Measurements from ENCODE around the gene MAN1B1. TPM values are rescaled to one million over a fixed set of nuclear protein-coding genes. Genes with fewer than 3 reads are reported as not detected.
A peak's percentile ranks its signal among the peaks of the same experiment; 100 is the strongest.

Gene MAN1B1
- total RNA-seq, 1 donor from 2014 or later: 24.6 TPM

DNA sequence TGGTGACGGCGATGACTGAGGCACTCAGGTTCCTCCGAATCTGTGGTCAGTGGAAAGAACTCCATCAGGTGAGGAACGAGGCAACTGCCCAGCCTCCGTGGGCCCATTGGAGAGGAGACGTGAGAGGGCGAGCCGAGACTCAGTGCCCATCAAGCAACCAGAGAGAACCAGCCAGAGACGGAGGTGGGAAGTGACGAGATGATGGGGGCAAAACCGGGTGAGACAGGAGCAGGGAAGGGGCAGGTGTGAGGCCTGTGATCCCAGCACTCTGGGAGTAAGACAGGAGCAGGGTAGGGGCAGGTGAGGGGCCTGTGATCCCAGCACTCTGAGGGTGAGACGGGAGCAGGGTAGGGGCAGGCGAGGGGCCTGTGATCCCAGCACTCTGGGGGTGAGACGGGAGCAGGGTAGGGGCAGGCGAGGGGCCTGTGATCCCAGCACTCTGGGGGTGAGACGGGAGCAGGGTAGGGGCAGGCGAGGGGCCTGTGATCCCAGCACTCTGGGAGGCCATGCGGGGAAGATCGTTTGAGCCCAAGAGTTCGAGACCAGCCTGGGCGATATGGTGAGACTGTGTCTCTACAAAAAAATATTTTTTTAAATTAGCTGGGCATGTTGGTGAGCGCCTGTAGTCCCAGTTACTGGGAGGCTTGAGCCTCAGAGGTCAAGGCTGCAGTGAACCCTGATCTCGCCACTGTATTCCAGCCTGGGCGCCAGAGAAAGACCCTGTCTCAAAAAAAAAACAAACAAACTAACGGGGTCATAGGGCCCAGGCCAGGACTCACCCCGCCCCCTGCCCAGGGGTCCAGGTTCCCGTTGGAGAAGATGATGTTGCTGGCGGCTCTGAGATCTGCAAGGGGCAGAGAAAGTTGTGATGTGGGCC is 24.4 kb downstream of the MAN1B1 start:
- H3K4me3 ChIP-seq: no peak overlapping the region
- Mint-ChIP-seq H3K4me1 (no peaks in the 10 kb centered on the region), H3K27ac (no peak overlapping the region), H3K4me3 (no peak overlapping the region), H3K9me3 (no peaks in the 10 kb centered on the region), H3K36me3 (no peaks in the 10 kb centered on the region), H3K27me3 (ENCODE audit: insufficient read depth, low read depth) (peaks cover 8% of the 10 kb centered on the region)
- H3K27ac ChIP-seq: no peak overlapping the region
- no peaks in the 10 kb centered on the region for H3K79me2 ChIP-seq (ENCODE audit: low read depth)
- peaks cover 8% of the 10 kb centered on the region for H3K4me1 ChIP-seq
- no peak overlapping the region for H3K4me2 ChIP-seq
- no peaks in the 10 kb centered on the region for H4K20me1 ChIP-seq (ENCODE audit: low read depth)
- H3K27me3 ChIP-seq: peaks cover 39% of the 10 kb centered on the region
- no peaks in the 10 kb centered on the region for H3F3A ChIP-seq (ENCODE audit: low read depth)
- H3K9ac ChIP-seq: no peak overlapping the region
- H3K9me3 ChIP-seq (ENCODE audit: low read depth): no peaks in the 10 kb centered on the region
- TF ChIP-seq EZH2phosphoT487 (IDR thresholded peaks at IDR 0.05) (no peak), EZH2 (IDR thresholded peaks at IDR 0.05) (no peak)
- TF ChIP-seq, protein P1, sequence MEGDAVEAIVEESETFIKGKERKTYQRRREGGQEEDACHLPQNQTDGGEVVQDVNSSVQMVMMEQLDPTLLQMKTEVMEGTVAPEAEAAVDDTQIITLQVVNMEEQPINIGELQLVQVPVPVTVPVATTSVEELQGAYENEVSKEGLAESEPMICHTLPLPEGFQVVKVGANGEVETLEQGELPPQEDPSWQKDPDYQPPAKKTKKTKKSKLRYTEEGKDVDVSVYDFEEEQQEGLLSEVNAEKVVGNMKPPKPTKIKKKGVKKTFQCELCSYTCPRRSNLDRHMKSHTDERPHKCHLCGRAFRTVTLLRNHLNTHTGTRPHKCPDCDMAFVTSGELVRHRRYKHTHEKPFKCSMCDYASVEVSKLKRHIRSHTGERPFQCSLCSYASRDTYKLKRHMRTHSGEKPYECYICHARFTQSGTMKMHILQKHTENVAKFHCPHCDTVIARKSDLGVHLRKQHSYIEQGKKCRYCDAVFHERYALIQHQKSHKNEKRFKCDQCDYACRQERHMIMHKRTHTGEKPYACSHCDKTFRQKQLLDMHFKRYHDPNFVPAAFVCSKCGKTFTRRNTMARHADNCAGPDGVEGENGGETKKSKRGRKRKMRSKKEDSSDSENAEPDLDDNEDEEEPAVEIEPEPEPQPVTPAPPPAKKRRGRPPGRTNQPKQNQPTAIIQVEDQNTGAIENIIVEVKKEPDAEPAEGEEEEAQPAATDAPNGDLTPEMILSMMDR (IDR thresholded peaks at IDR 0.05): no peak
- no peak for DNase-seq (ENCODE audit: low spot score)
- H2AFZ ChIP-seq (replicated peaks): no peak overlapping the region
- no peaks in the 10 kb centered on the region for H3K36me3 ChIP-seq

DNA sequence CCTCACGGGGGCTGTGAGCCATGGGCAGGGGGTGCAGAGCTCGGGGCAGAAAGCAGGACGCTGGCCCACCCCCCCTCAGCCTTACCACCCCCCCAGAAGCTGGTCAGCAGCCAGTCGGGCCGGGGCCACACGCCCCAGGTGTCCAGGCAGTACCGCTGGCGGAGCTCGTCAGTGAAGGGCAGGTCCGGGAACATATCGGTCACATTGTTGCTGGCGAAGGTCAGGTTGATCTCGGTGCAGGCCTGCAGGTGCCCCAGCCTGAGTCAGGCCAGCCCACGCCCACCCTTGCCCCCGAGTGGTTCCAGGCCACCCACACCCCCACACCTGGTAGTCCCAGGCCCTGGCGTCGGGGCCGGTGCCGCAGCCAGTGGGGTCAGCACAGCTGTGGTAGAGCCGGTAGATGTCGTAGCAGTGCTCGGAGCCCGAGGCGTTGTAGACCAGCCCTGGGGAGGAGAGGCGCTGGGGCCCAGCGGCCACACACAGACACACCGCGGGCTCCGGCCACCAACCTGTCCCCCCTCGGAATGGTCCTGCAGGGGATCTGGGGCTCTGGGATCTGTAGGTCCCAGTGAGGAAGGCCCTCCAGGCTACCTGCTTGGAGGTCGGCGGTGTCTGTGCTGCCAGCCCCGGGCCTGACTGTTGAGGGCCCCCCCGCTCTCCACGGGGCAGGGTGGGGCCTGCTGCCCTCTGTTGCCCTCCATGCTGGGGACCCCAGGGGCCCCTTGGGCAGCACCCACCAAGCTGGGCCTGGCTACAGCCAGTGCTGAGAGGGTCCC is 25.2 kb downstream of the MAN1B1 start:
- no peak overlapping the region for H2AFZ ChIP-seq (replicated peaks)
- no peaks in the 10 kb centered on the region for H4K20me1 ChIP-seq (ENCODE audit: low read depth)
- no peak overlapping the region for H3K4me3 Mint-ChIP-seq
- H3K4me1 ChIP-seq: peaks cover 8% of the 10 kb centered on the region
- no peak overlapping the region for H3K27ac Mint-ChIP-seq
- TF ChIP-seq, protein P1 (IDR thresholded peaks at IDR 0.05): no peak
- no peak for TF ChIP-seq EZH2phosphoT487 (IDR thresholded peaks at IDR 0.05)
- no peak overlapping the region for H3K27ac ChIP-seq
- no peaks in the 10 kb centered on the region for H3K4me1 Mint-ChIP-seq
- no peaks in the 10 kb centered on the region for H3K9me3 ChIP-seq (ENCODE audit: low read depth)
- H3K9ac ChIP-seq: no peak overlapping the region
- no peaks in the 10 kb centered on the region for H3K36me3 Mint-ChIP-seq
- no peak for DNase-seq (ENCODE audit: low spot score)
- peaks cover 48% of the 10 kb centered on the region for H3K27me3 ChIP-seq
- H3F3A ChIP-seq (ENCODE audit: low read depth): no peaks in the 10 kb centered on the region
- no peaks in the 10 kb centered on the region for H3K79me2 ChIP-seq (ENCODE audit: low read depth)
- H3K4me2 ChIP-seq: no peak overlapping the region
- H3K27me3 Mint-ChIP-seq (ENCODE audit: insufficient read depth, low read depth): peaks cover 13% of the 10 kb centered on the region
- no peaks in the 10 kb centered on the region for H3K36me3 ChIP-seq
- H3K4me3 ChIP-seq: no peak overlapping the region
- H3K9me3 Mint-ChIP-seq: no peaks in the 10 kb centered on the region

DNA sequence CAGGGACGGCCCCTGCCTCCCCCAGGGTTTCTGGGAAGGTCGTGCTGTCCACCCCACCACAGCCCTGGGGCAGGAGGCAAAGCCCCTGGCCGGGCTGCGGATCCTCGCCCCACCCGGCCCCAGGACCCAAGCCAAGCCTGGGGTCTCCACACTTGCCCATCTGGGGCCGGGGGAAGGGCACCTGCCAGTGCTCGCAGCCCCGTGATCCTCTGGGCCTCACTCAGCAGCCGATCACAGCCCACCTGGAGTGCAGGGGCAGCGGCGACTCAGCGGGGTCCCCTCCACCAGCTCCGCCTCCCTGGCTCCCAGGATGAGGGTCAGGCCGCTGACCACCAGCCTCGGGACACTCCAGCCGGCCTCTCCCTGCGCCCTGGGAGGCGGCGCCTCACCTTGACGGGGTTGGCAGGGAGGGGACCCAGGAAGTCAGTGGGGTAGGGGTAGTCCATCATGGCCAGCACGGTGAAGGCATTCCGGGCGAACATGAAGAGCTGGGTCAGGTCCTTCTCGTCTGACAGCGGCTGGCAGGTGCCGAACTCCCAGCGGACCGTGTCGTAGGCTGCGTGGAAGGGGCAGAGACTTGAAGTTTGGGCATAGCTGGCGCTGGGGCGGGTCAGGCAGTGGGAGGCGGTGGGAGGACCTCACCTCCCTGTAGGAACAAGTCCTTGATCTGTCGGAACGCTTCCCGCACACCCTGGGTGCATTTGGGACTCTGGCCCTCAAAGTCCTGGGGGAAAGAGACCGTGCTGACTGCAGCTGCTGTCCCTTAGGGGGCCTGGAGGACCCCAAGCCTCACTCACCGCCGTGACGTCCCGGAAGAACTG is 26.0 kb downstream of the MAN1B1 start:
- Histone ChIP-seq H3K9ac (no peak overlapping the region), H3K36me3 (no peaks in the 10 kb centered on the region), H3F3A (ENCODE audit: low read depth) (no peaks in the 10 kb centered on the region), H3K27ac (no peak overlapping the region), H4K20me1 (ENCODE audit: low read depth) (no peaks in the 10 kb centered on the region), H3K9me3 (ENCODE audit: low read depth) (no peaks in the 10 kb centered on the region), H3K4me2 (no peak overlapping the region), H2AFZ (replicated peaks) (no peak overlapping the region), H3K79me2 (ENCODE audit: low read depth) (no peaks in the 10 kb centered on the region), H3K4me1 (peaks cover 8% of the 10 kb centered on the region), H3K27me3 (peaks cover 56% of the 10 kb centered on the region), H3K4me3 (no peak overlapping the region)
- Mint-ChIP-seq H3K27me3 (ENCODE audit: insufficient read depth, low read depth) (peaks cover 14% of the 10 kb centered on the region), H3K36me3 (no peaks in the 10 kb centered on the region), H3K9me3 (no peaks in the 10 kb centered on the region), H3K4me3 (peak overlapping the region; percentile 77), H3K27ac (no peak overlapping the region), H3K4me1 (no peaks in the 10 kb centered on the region)
- TF ChIP-seq EZH2phosphoT487 (IDR thresholded peaks at IDR 0.05) (no peak), EZH2 (IDR thresholded peaks at IDR 0.05) (no peak)
- TF ChIP-seq, protein P1 (IDR thresholded peaks at IDR 0.05): no peak
- no peak for DNase-seq (ENCODE audit: low spot score)
